SK-N-SH (cell line): Measurements from ENCODE around the gene MECP2. TPM values are rescaled to one million over a fixed set of nuclear protein-coding genes. Genes with fewer than 3 reads are reported as not detected.

ENCODE experiments used
- CTCF ChIA-PET: fragments of 300-600, 350-600 bp; formaldehyde crosslinking; extraction: SDS; loops from one replicate; lab custom pipeline; 2021; lab: Yijun Ruan, JAX
- POLR2A ChIA-PET: fragments of 350-600 bp; sonication (Branson Sonifier 250); formaldehyde crosslinking; extraction: SDS; loops from one replicate; lab custom pipeline; 2020; ENCODE audit warnings: antibody characterized with exemption, inconsistent platforms; lab: Yijun Ruan, JAX
- DNase-seq: peaks from one replicate; pipeline ENCODE4 v3.0.0; 2012
- H2AFZ ChIP-seq: fragments of 200-600 bp; sonication (generic); 2 replicates; pipeline ENCODE4 v1.8.1; 2016; ENCODE audit warnings: antibody characterized with exemption, mild to moderate bottlenecking, low read depth
- H3F3A ChIP-seq: fragments of 200-600 bp; sonication (generic); replicated peaks from 2 replicates; pipeline ENCODE3; 2016; ENCODE audit warnings: antibody characterized with exemption, mild to moderate bottlenecking; ENCODE audit not compliant: insufficient read depth
- H3K27ac ChIP-seq, 2 experiments: fragments of 200-500 bp in 1 of 2; fragments of 200-600 bp in 1 of 2; sonication (Bioruptor generic) in 1 of 2; sonication (generic), shearing (Covaris generic) in 1 of 2; 2 replicates each; pipeline versions ENCODE4 v1.5.1 to v1.6.1; 2014 to 2016; ENCODE audit warnings: low read depth in 2 of 2, inconsistent platforms in 1 of 2, low read length in 1 of 2, mild to moderate bottlenecking in 1 of 2, mixed read lengths in 1 of 2
- H3K27me3 ChIP-seq: fragments of 200-600 bp; sonication (generic), shearing (Covaris generic); 2 replicates; pipeline ENCODE4 v1.6.1; 2016; ENCODE audit warnings: mixed run types; ENCODE audit not compliant: insufficient read depth
- H3K36me3 ChIP-seq, 2 experiments: fragments of 200-500 bp in 1 of 2; fragments of 200-600 bp in 1 of 2; sonication (Bioruptor generic) in 1 of 2; sonication (generic) in 1 of 2; replicated peaks in 1 of 2; 2 replicates each; pipeline versions ENCODE3 to v1.5.1; 2014 to 2016; ENCODE audit warnings: low read length in 1 of 2, mild to moderate bottlenecking in 1 of 2; ENCODE audit not compliant: insufficient read depth in 2 of 2, control insufficient read depth in 1 of 2
- H3K4me1 ChIP-seq, 2 experiments: fragments of 200-500 bp in 1 of 2; fragments of 200-600 bp in 1 of 2; sonication (Bioruptor generic) in 1 of 2; sonication (generic), shearing (Covaris generic) in 1 of 2; 2 replicates each; pipeline versions ENCODE4 v1.5.1 to v1.6.1; 2014 to 2016; ENCODE audit warnings: low read depth in 1 of 2, low read length in 1 of 2, mixed run types in 1 of 2; ENCODE audit not compliant: insufficient read depth in 2 of 2, control insufficient read depth in 1 of 2
- H3K4me2 ChIP-seq: fragments of 200-600 bp; sonication (generic), shearing (Covaris generic); 2 replicates; pipeline ENCODE4 v1.6.1; 2017; ENCODE audit warnings: mixed run types
- H3K4me3 ChIP-seq, 2 experiments: fragments of 200-500 bp in 1 of 2; fragments of 200-600 bp in 1 of 2; sonication (Bioruptor generic) in 1 of 2; sonication (generic), shearing (Covaris generic) in 1 of 2; 2 replicates each; pipeline versions ENCODE4 v1.5.1 to v1.8.1; 2014 to 2016; ENCODE audit warnings: low read depth in 2 of 2, inconsistent platforms in 1 of 2, low read length in 1 of 2, mild to moderate bottlenecking in 1 of 2, mixed read lengths in 1 of 2, moderate library complexity in 1 of 2
- H3K79me2 ChIP-seq: fragments of 200-600 bp; sonication (generic); 2 replicates; pipeline ENCODE4 v1.8.1; 2017; ENCODE audit warnings: mild to moderate bottlenecking; ENCODE audit not compliant: insufficient read depth
- H3K9ac ChIP-seq: fragments of 200-600 bp; sonication (generic); 2 replicates; pipeline ENCODE4 v1.6.1; 2017; ENCODE audit warnings: mixed run types
- H3K9me2 ChIP-seq: fragments of 200-600 bp; sonication (generic); 2 replicates; pipeline ENCODE4 v1.6.1; 2017; ENCODE audit warnings: mixed run types
- H3K9me3 ChIP-seq: fragments of 200-600 bp; sonication (generic); 2 replicates; pipeline ENCODE4 v1.6.1; 2017; ENCODE audit warnings: mixed run types, mild to moderate bottlenecking, moderate library complexity
- H4K20me1 ChIP-seq: fragments of 200-600 bp; sonication (generic); 2 replicates; pipeline ENCODE4 v1.6.1; 2017; ENCODE audit warnings: mild to moderate bottlenecking, mixed run types; ENCODE audit not compliant: insufficient read depth
- CHD2 ChIP-seq: fragments of 150-350 bp; IDR thresholded peaks from 2 replicates; pipeline ENCODE4 v1.6.1; 2018; ENCODE audit warnings: low read length; ENCODE audit not compliant: partially characterized antibody
- ELF1 ChIP-seq: IDR thresholded peaks from 2 replicates; pipeline ENCODE4 v1.4.0; 2012
- EP300 ChIP-seq, 2 experiments: IDR thresholded peaks; 2 replicates each; pipeline versions ENCODE4 v1.4.0 to v1.6.1; 2012; ENCODE audit warnings: borderline replicate concordance in 1 of 2, low read depth in 1 of 2, low read length in 1 of 2
- EZH2phosphoT487 ChIP-seq: fragments of 200-600 bp; sonication (generic); IDR thresholded peaks from 2 replicates; pipeline ENCODE4 v1.6.1; 2017; ENCODE audit warnings: low read depth, mixed run types, mild to moderate bottlenecking, antibody characterized with exemption, moderate library complexity, borderline replicate concordance
- FOSL2 ChIP-seq: IDR thresholded peaks from 2 replicates; pipeline ENCODE4 v1.4.0; 2012; ENCODE audit warnings: low read depth, mild to moderate bottlenecking, moderate library complexity, borderline replicate concordance
- FOXJ3 ChIP-seq: sonication (generic); formaldehyde crosslinking; IDR thresholded peaks from 2 replicates; pipeline ENCODE4 v1.5.1; 2020; ENCODE audit warnings: mild to moderate bottlenecking, missing genetic modification reagents
- JUND ChIP-seq: IDR thresholded peaks from 2 replicates; pipeline ENCODE4 v1.4.0; 2012
- MEF2A ChIP-seq: IDR thresholded peaks from 2 replicates; pipeline ENCODE4 v1.4.0; 2012; ENCODE audit warnings: low read depth, borderline replicate concordance
- MXI1 ChIP-seq: IDR thresholded peaks from 2 replicates; pipeline ENCODE4 v1.6.1; 2012; ENCODE audit warnings: mild to moderate bottlenecking, low read depth, low read length, improper control_type of control experiment
- NFIC ChIP-seq: IDR thresholded peaks from 2 replicates; pipeline ENCODE4 v1.4.0; 2012; ENCODE audit warnings: borderline replicate concordance
- NRF1 ChIP-seq: IDR thresholded peaks from 2 replicates; pipeline ENCODE4 v1.6.1; 2012; ENCODE audit warnings: low read depth, mild to moderate bottlenecking, low read length
- RCOR1 ChIP-seq: fragments of 150-350 bp; IDR thresholded peaks from 2 replicates; pipeline ENCODE4 v1.6.1; 2017; ENCODE audit warnings: antibody characterized with exemption, low read length
- RFX5 ChIP-seq: IDR thresholded peaks from 2 replicates; pipeline ENCODE4 v1.6.1; 2012; ENCODE audit warnings: mild to moderate bottlenecking, improper control_type of control experiment, low read length
- SIN3A ChIP-seq: IDR thresholded peaks from 2 replicates; pipeline ENCODE4 v1.6.1; 2012; ENCODE audit warnings: low read depth, mild to moderate bottlenecking, low read length, moderate library complexity, borderline replicate concordance
- SMC3 ChIP-seq: IDR thresholded peaks from 2 replicates; pipeline ENCODE4 v1.6.1; 2012; ENCODE audit warnings: low read depth, low read length, improper control_type of control experiment
- TAF1 ChIP-seq: IDR thresholded peaks from 2 replicates; pipeline ENCODE4 v1.6.1; 2012; ENCODE audit warnings: low read depth, mild to moderate bottlenecking, low read length, moderate library complexity, borderline replicate concordance
- TCF12 ChIP-seq: IDR thresholded peaks from 2 replicates; pipeline ENCODE4 v1.4.0; 2012
- TEAD4 ChIP-seq: IDR thresholded peaks from 2 replicates; pipeline ENCODE4 v1.4.0; 2012; ENCODE audit warnings: mild to moderate bottlenecking, borderline replicate concordance; ENCODE audit not compliant: insufficient read depth
- WGBS: methylation state at CpG from one replicate; pipeline ENCODE4 v1.1.6; 2017; ENCODE audit warnings: low lambda C conversion rate; 5-methylcytosine and 5-hydroxymethylcytosine counted together
- polyA plus RNA-seq, 3 experiments: library from polyadenylated mRNA; depleted of rRNA; stranded (reverse); fragments of >200 nt; gene quantifications; 2 replicates each; pipeline ENCODE4 v1.2.3, GENCODE V29; 2012
- TF ChIP-seq, protein P1 (sequence below): fragments of 150-350 bp; IDR thresholded peaks from 2 replicates; pipeline ENCODE4 v1.6.1; 2016; ENCODE audit warnings: mild to moderate bottlenecking, low read depth, low read length
- TF ChIP-seq, protein P2 (sequence below): IDR thresholded peaks from 2 replicates; pipeline ENCODE4 v1.4.0; 2012; ENCODE audit warnings: low read depth
- TF ChIP-seq, protein P3 (sequence below): IDR thresholded peaks from 2 replicates; pipeline ENCODE4 v1.4.0; 2012; ENCODE audit warnings: low read depth, borderline replicate concordance
- TF ChIP-seq, protein P4 (sequence below): IDR thresholded peaks from 2 replicates; pipeline ENCODE4; 2012

MECP2 gene
- polyA plus RNA-seq, 1 of the 3 experiments (the other 2 are of a cell fraction), result 8.2 TPM

DNA sequence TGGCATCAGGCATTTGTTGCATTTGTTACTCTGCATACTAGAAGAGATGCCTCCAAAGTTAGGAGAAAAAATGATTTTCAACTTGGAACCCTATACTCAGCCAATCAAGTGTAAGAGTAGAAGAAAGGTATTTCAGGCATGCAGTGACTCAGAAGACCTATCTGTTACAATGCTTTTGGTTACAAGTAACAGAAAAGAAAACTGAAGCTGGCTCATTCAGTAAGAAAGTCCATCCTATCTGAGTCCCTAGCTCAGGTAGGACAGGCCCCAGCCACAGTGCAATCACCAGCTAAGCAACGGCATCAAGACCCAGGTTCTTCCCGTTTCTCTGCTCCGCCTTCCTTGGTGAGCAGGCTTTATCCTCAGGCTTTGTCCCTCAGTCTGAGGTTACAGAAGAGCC lies 23.3 kb downstream of the MECP2 start:
- peaks cover 51% of the 10 kb centered on the region for H4K20me1 ChIP-seq
- 32% methylated on average over 3 of the region's 3 CpGs for WGBS
- H3K9me3 ChIP-seq, result no peaks in the 10 kb centered on the region
- H3K4me3 ChIP-seq, result peak overlapping the region in 1 of 2 experiments; percentile 20; a peak in 1 of 4 replicates
- H3K9me2 ChIP-seq, result no peaks in the 10 kb centered on the region
- H3K79me2 ChIP-seq, result peaks cover 89% of the 10 kb centered on the region
- no peak overlapping the region for H2AFZ ChIP-seq
- ChIA-PET POLR2A (no interaction called here), CTCF (no interaction called here)
- H3K4me2 ChIP-seq, result peak overlapping the region; percentile 27
- no peak for DNase-seq
- H3K9ac ChIP-seq, result no peak overlapping the region
- H3F3A ChIP-seq, result peaks cover 24% of the 10 kb centered on the region
- no peak for TF ChIP-seq NFIC
- peak; percentile 34; the same call in 1 of the 2 replicates for TF ChIP-seq TEAD4
- TF ChIP-seq MEF2A, result no peak
- no peak for TF ChIP-seq CHD2
- no peak for TF ChIP-seq MXI1
- TF ChIP-seq ELF1, result no peak
- TF ChIP-seq SIN3A, result no peak
- TF ChIP-seq NRF1, result no peak
- TF ChIP-seq, protein P1, sequence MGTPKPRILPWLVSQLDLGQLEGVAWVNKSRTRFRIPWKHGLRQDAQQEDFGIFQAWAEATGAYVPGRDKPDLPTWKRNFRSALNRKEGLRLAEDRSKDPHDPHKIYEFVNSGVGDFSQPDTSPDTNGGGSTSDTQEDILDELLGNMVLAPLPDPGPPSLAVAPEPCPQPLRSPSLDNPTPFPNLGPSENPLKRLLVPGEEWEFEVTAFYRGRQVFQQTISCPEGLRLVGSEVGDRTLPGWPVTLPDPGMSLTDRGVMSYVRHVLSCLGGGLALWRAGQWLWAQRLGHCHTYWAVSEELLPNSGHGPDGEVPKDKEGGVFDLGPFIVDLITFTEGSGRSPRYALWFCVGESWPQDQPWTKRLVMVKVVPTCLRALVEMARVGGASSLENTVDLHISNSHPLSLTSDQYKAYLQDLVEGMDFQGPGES, result no peak
- no peak for TF ChIP-seq TCF12
- TF ChIP-seq FOSL2, result peak; percentile 69
- no peak for TF ChIP-seq RCOR1
- peak; percentile 48; the same call in 1 of the 2 replicates for TF ChIP-seq JUND
- TF ChIP-seq, protein P2, sequence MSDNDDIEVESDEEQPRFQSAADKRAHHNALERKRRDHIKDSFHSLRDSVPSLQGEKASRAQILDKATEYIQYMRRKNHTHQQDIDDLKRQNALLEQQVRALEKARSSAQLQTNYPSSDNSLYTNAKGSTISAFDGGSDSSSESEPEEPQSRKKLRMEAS, result no peak
- TF ChIP-seq RFX5, result no peak
- H3K4me1 ChIP-seq, result peaks cover 0 to 4% of the 10 kb centered on the region in 2 experiments; a peak in 1 of 4 replicates
- peaks cover 0 to 5% of the 10 kb centered on the region in 2 experiments for H3K36me3 ChIP-seq
- H3K27ac ChIP-seq, result peak overlapping the region in 1 of 2 experiments; percentile 62; a peak in 3 of 4 replicates
- no peaks in the 10 kb centered on the region; the same call in 1 of the 2 replicates for H3K27me3 ChIP-seq

DNA sequence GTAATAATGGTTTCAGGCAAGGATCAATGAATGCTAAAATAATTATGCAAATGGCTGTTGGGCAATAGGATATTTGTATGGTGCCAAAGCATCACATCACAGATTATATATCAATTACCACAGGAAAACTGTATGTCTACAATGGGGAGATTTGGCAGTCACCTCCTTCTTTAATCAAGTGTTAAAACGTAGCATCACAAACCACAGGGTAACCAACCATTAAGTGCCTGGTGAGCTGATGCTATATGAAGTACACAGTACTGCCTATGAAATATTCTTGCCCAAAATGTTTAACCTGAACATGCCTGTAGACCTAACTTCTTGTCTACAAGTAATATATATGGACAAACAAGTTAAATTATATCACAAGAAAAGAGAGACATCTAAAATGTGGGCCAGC lies 25.3 kb downstream of the MECP2 start:
- ChIA-PET POLR2A (no interaction called here), CTCF (interaction anchor here (1.8 kb wide), 1 partner anchor 59 kb away, joined by 5 read pairs; no protein-coding TSS in a partner anchor)
- H3K27me3 ChIP-seq, result no peaks in the 10 kb centered on the region; the same call in 1 of the 2 replicates
- no peak for DNase-seq
- no peak overlapping the region for H2AFZ ChIP-seq
- H3K27ac ChIP-seq, result no peak overlapping the region
- peaks cover 97% of the 10 kb centered on the region for H3K79me2 ChIP-seq
- H3K4me3 ChIP-seq, result no peak overlapping the region
- H3K36me3 ChIP-seq, result peaks cover 0 to 5% of the 10 kb centered on the region in 2 experiments
- no peak overlapping the region for H3K4me2 ChIP-seq
- H3K9ac ChIP-seq, result no peak overlapping the region
- peaks cover 24% of the 10 kb centered on the region for H3F3A ChIP-seq
- peaks cover 57% of the 10 kb centered on the region for H4K20me1 ChIP-seq
- H3K9me2 ChIP-seq, result no peaks in the 10 kb centered on the region
- H3K4me1 ChIP-seq, result peaks cover 0 to 4% of the 10 kb centered on the region in 2 experiments; a peak in 1 of 4 replicates
- no peaks in the 10 kb centered on the region for H3K9me3 ChIP-seq
- WGBS, result 45% methylated on average over 1 of the region's 1 CpG
- TF ChIP-seq EZH2phosphoT487, result no peak
- no peak for TF ChIP-seq SMC3
- TF ChIP-seq TAF1, result no peak
- no peak for TF ChIP-seq CHD2
- no peak for TF ChIP-seq TEAD4
- TF ChIP-seq, protein P3, sequence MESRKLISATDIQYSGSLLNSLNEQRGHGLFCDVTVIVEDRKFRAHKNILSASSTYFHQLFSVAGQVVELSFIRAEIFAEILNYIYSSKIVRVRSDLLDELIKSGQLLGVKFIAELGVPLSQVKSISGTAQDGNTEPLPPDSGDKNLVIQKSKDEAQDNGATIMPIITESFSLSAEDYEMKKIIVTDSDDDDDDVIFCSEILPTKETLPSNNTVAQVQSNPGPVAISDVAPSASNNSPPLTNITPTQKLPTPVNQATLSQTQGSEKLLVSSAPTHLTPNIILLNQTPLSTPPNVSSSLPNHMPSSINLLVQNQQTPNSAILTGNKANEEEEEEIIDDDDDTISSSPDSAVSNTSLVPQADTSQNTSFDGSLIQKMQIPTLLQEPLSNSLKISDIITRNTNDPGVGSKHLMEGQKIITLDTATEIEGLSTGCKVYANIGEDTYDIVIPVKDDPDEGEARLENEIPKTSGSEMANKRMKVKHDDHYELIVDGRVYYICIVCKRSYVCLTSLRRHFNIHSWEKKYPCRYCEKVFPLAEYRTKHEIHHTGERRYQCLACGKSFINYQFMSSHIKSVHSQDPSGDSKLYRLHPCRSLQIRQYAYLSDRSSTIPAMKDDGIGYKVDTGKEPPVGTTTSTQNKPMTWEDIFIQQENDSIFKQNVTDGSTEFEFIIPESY, result no peak
- TF ChIP-seq JUND, result no peak
- TF ChIP-seq, protein P2, result no peak
- TF ChIP-seq FOXJ3 (CRISPR knock-in tag), result no peak
- TF ChIP-seq, protein P4, sequence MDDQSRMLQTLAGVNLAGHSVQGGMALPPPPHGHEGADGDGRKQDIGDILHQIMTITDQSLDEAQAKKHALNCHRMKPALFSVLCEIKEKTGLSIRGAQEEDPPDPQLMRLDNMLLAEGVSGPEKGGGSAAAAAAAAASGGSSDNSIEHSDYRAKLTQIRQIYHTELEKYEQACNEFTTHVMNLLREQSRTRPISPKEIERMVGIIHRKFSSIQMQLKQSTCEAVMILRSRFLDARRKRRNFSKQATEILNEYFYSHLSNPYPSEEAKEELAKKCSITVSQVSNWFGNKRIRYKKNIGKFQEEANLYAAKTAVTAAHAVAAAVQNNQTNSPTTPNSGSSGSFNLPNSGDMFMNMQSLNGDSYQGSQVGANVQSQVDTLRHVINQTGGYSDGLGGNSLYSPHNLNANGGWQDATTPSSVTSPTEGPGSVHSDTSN, result no peak
- no peak for TF ChIP-seq TCF12
- TF ChIP-seq SIN3A, result no peak
- no peak for TF ChIP-seq RCOR1
- TF ChIP-seq EP300 (IDR thresholded peaks at IDR 0.05; ENCODE audit: borderline replicate concordance in 1 of 2, low read depth in 1 of 2, low read length in 1 of 2), result no peak
